Fibroblast of lung (primary cell): Measurements from ENCODE around the gene CSNK2B. TPM values are rescaled to one million over a fixed set of nuclear protein-coding genes. Genes with fewer than 3 reads are reported as not detected.

Experiments used
- DNase-seq, 2 donors: peaks; one replicate each; pipeline versions ENCODE4 v3.0.0 to v3.0.0-alpha.2; 2010; ENCODE audit warnings: low read depth in 2 of 2
- H2AFZ ChIP-seq: 2 replicates; pipeline ENCODE4 v1.5.1; 2012; ENCODE audit warnings: low read length, control low read depth, inconsistent platforms
- H3K27ac ChIP-seq: 2 replicates; pipeline ENCODE4 v1.5.1; 2011; ENCODE audit warnings: low read length, control low read depth; ENCODE audit not compliant: insufficient read depth
- H3K27me3 ChIP-seq: 2 replicates; pipeline ENCODE4 v1.5.1; 2011; ENCODE audit warnings: mild to moderate bottlenecking, low read length; ENCODE audit not compliant: control insufficient read depth, insufficient read depth
- H3K36me3 ChIP-seq: 2 replicates; pipeline ENCODE4 v1.5.1; 2011; ENCODE audit warnings: low read length; ENCODE audit not compliant: control insufficient read depth, insufficient read depth
- H3K4me1 ChIP-seq: 2 replicates; pipeline ENCODE4 v1.5.1; 2011; ENCODE audit warnings: low read length; ENCODE audit not compliant: control insufficient read depth, insufficient read depth; ENCODE audit errors: extremely low read depth
- H3K4me2 ChIP-seq: 2 replicates; pipeline ENCODE4 v1.5.1; 2011; ENCODE audit warnings: low read length, control low read depth; ENCODE audit not compliant: insufficient read depth; ENCODE audit errors: extremely low read depth
- H3K4me3 ChIP-seq, 4 experiments: fragments of 200-600 bp in 1 of 4; sonication (generic) in 1 of 4; replicated peaks in 1 of 4; 2 replicates each; pipeline ENCODE4 v1.5.1; 2011 to 2016; ENCODE audit warnings: low read length in 4 of 4, low read depth in 3 of 4, mild to moderate bottlenecking in 3 of 4, control low read depth in 2 of 4, inconsistent platforms in 1 of 4, mixed read lengths in 1 of 4; ENCODE audit not compliant: insufficient read depth in 1 of 4; ENCODE audit errors: control extremely low read depth in 1 of 4
- H3K79me2 ChIP-seq: 2 replicates; pipeline ENCODE4 v1.5.1; 2012; ENCODE audit warnings: mild to moderate bottlenecking, low read length, inconsistent platforms; ENCODE audit not compliant: control insufficient read depth, insufficient read depth
- H3K9ac ChIP-seq: 2 replicates; pipeline ENCODE4 v1.5.1; 2011; ENCODE audit warnings: mild to moderate bottlenecking, low read length, control low read depth; ENCODE audit not compliant: insufficient read depth
- H3K9me3 ChIP-seq: 2 replicates; pipeline ENCODE4 v1.5.1; 2012; ENCODE audit warnings: low read depth, low read length; ENCODE audit not compliant: control insufficient read depth, insufficient read depth
- H4K20me1 ChIP-seq: 2 replicates; pipeline ENCODE4 v1.5.1; 2011; ENCODE audit warnings: low read length; ENCODE audit not compliant: control insufficient read depth, insufficient read depth; ENCODE audit errors: extremely low read depth
- EZH2 ChIP-seq: IDR thresholded peaks from 2 replicates; pipeline ENCODE4 v1.5.1; 2012; ENCODE audit warnings: low read length, control low read depth, mild to moderate bottlenecking; ENCODE audit errors: missing control alignments
- polyA plus RNA-seq, 2 donors: library from polyadenylated mRNA; depleted of rRNA in 1 of 2; stranded (reverse) in 1 of 2; unstranded in 1 of 2; fragments of >200 nt; gene quantifications; 2 replicates each; pipeline ENCODE4 v1.2.1, GENCODE V29; 2011 to 2012; ENCODE audit warnings: missing spikeins in 1 of 2
- total RNA-seq: library from RNA; depleted of rRNA; stranded (reverse); fragments of >200 nt; gene quantifications from 2 replicates; pipeline ENCODE4 v1.2.1, GENCODE V29; 2014
- TF ChIP-seq, protein P1 (sequence below), 2 donors: IDR thresholded peaks in 1 of 2; conservative IDR thresholded peaks in 1 of 2; 1 replicate in 1 of 2; 2 replicates in 1 of 2; pipeline ENCODE4 v1.5.1; 2011 to 2012; ENCODE audit warnings: low read length in 2 of 2, control low read depth in 1 of 2, inconsistent platforms in 1 of 2, low read depth in 1 of 2, mild to moderate bottlenecking in 1 of 2

Gene CSNK2B
- total and polyA plus RNA-seq, 2 donors (not counting 1 experiment from before 2014, with no cell fraction given): 67.2 to 84.9 TPM

DNA sequence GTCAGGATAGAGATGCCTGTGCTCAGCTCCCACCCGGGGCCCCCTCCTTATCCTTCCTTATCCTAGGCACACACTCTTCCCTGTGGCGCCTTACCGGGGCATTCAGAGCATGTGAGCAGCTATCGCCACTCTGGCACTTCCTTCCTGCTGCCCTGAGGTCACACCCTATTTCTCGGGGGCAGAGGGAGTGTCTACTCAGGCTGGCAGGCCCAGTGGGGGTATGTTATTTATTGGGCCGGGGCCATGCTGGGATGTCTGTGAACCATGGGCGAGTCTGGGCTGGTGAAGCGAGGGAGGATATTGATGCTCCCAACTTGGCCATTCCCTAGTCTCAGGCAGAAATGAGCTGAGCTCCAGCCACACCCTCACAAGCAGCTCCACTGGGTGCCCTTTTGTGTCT, 45.4 kb downstream of the CSNK2B start:
- no peaks in the 10 kb centered on the region for H3K9me3 ChIP-seq
- peaks cover 20% of the 10 kb centered on the region for H3K27me3 ChIP-seq
- H3K27ac ChIP-seq: no peak overlapping the region
- TF ChIP-seq, protein P1, sequence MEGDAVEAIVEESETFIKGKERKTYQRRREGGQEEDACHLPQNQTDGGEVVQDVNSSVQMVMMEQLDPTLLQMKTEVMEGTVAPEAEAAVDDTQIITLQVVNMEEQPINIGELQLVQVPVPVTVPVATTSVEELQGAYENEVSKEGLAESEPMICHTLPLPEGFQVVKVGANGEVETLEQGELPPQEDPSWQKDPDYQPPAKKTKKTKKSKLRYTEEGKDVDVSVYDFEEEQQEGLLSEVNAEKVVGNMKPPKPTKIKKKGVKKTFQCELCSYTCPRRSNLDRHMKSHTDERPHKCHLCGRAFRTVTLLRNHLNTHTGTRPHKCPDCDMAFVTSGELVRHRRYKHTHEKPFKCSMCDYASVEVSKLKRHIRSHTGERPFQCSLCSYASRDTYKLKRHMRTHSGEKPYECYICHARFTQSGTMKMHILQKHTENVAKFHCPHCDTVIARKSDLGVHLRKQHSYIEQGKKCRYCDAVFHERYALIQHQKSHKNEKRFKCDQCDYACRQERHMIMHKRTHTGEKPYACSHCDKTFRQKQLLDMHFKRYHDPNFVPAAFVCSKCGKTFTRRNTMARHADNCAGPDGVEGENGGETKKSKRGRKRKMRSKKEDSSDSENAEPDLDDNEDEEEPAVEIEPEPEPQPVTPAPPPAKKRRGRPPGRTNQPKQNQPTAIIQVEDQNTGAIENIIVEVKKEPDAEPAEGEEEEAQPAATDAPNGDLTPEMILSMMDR (conservative IDR thresholded peaks at IDR 0.05 in 1 of 2, IDR thresholded peaks at IDR 0.05 in 1 of 2; ENCODE audit: low read depth in 1 of 2, low read length in 2 of 2): no peak
- no peak for TF ChIP-seq EZH2
- no peak for DNase-seq
- no peak overlapping the region for H3K9ac ChIP-seq
- H3K4me2 ChIP-seq: no peak overlapping the region
- no peak overlapping the region for H2AFZ ChIP-seq
- H3K4me3 ChIP-seq: no peak overlapping the region
- no peaks in the 10 kb centered on the region for H3K36me3 ChIP-seq
- no peaks in the 10 kb centered on the region for H4K20me1 ChIP-seq
- H3K79me2 ChIP-seq: no peaks in the 10 kb centered on the region
- H3K4me1 ChIP-seq: no peaks in the 10 kb centered on the region

DNA sequence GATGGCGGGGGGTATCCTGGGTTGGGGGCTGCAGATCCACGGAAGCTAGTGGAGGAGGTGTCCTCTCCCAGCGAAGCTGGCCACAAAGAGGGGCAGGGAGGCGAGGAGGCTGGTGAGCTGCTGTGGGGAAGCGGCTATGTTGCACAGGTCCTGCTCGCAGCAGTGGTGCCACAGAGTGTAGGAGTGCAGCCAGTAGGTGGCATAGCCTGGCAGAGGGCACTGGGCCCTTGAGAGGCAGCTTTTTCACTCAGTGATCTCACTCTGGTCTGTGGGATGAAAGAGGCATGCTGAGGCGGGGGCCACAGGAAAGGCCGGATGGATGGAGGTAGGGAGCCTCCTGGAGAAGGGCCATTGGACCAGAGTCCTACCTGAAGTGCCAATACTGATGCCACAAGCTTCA, 46.4 kb downstream of the CSNK2B start:
- TF ChIP-seq, protein P1 (conservative IDR thresholded peaks at IDR 0.05 in 1 of 2, IDR thresholded peaks at IDR 0.05 in 1 of 2; ENCODE audit: low read depth in 1 of 2, low read length in 2 of 2): no peak
- TF ChIP-seq EZH2: no peak
- Histone ChIP-seq H3K79me2 (no peaks in the 10 kb centered on the region), H3K9ac (no peak overlapping the region), H3K4me3 (no peak overlapping the region), H3K27me3 (peaks cover 20% of the 10 kb centered on the region), H3K4me1 (no peaks in the 10 kb centered on the region), H3K27ac (no peak overlapping the region), H3K4me2 (no peak overlapping the region), H4K20me1 (no peaks in the 10 kb centered on the region), H2AFZ (no peak overlapping the region), H3K36me3 (no peaks in the 10 kb centered on the region), H3K9me3 (no peaks in the 10 kb centered on the region)
- DNase-seq: no peak

DNA sequence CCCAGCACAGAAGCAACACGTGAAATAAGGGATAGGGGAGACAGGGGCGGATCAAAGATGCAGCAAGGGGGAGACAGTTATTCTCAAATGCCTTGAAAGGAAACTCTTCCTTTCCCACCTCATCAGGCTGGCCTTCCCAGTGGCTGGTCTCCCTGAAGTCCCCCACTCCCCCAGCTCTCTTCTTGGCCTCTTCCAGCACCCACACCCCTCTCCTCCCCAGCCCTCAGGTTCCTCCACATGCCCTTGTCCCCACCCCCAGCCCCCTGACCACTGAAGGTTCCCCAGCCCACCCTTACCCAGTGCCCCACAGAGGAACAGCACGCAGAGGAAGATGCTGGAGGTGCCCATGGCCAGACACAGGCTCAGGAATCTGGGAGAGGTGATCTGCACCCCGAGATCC, 47.6 kb downstream of the CSNK2B start:
- H2AFZ ChIP-seq: no peak overlapping the region
- no peak overlapping the region for H3K4me2 ChIP-seq
- H3K9ac ChIP-seq: no peak overlapping the region
- no peak overlapping the region for H3K4me3 ChIP-seq
- no peak for DNase-seq
- TF ChIP-seq, protein P1 (conservative IDR thresholded peaks at IDR 0.05 in 1 of 2, IDR thresholded peaks at IDR 0.05 in 1 of 2; ENCODE audit: low read depth in 1 of 2, low read length in 2 of 2): no peak
- TF ChIP-seq EZH2: no peak
- H3K36me3 ChIP-seq: no peaks in the 10 kb centered on the region
- H3K4me1 ChIP-seq: no peaks in the 10 kb centered on the region
- peaks cover 24% of the 10 kb centered on the region for H3K27me3 ChIP-seq
- no peaks in the 10 kb centered on the region for H3K9me3 ChIP-seq
- no peak overlapping the region for H3K27ac ChIP-seq
- no peaks in the 10 kb centered on the region for H3K79me2 ChIP-seq
- H4K20me1 ChIP-seq: no peaks in the 10 kb centered on the region
